Breast epithelium (tissue), 4 donors: Measurements from ENCODE around the gene TC2N. TPM values are rescaled to one million over a fixed set of nuclear protein-coding genes. Genes with fewer than 3 reads are reported as not detected.

Source experiments
- DNase-seq, 2 donors: peaks; one replicate each; pipeline ENCODE4 v3.0.0-alpha.2; 2019; ENCODE audit warnings: low spot score in 2 of 2
- H3K27ac ChIP-seq, 2 donors: fragments of 200-600 bp; sonication (generic) in 1 of 2; one replicate each; pipeline ENCODE4 v1.5.1; 2016 to 2019; ENCODE audit warnings: mild to moderate bottlenecking in 1 of 2
- H3K27me3 ChIP-seq, 2 donors: fragments of 200-600 bp; sonication (generic) in 1 of 2; one replicate each; pipeline versions ENCODE4 v1.5.1 to v1.6.0; 2017 to 2019; ENCODE audit warnings: control low read depth in 1 of 2, mild to moderate bottlenecking in 1 of 2
- H3K36me3 ChIP-seq: fragments of 200-600 bp; one replicate; pipeline ENCODE4 v1.5.1; 2019
- H3K4me1 ChIP-seq, 2 donors: fragments of 200-600 bp; sonication (generic); one replicate each; pipeline ENCODE4 v1.5.1; 2016 to 2019; ENCODE audit warnings: control low read depth in 1 of 2
- H3K4me3 ChIP-seq, 3 donors: fragments of 200-600 bp; sonication (generic); 1 replicate in 2 of 3; 2 replicates in 1 of 3; pipeline ENCODE4 v1.5.1; 2016 to 2019; ENCODE audit warnings: mild to moderate bottlenecking in 3 of 3, moderate library complexity in 2 of 3
- H3K9me3 ChIP-seq, 2 donors: fragments of 200-600 bp; sonication (generic) in 1 of 2; one replicate each; pipeline ENCODE4 v1.5.1; 2016 to 2019; ENCODE audit warnings: control low read depth in 1 of 2
- POLR2A ChIP-seq: fragments of 450-650 bp; IDR thresholded peaks from one replicate; pipeline ENCODE4 v1.6.1; 2016; ENCODE audit warnings: antibody characterized with exemption, mild to moderate bottlenecking, moderate library complexity
- POLR2AphosphoS5 ChIP-seq, 3 donors: sonication (generic); formaldehyde crosslinking; IDR thresholded peaks; one replicate each; pipeline ENCODE4 v1.6.1; 2017; ENCODE audit warnings: antibody characterized with exemption in 3 of 3
- intact Hi-C: fragments of 100-400 bp; cut with DNase I; formaldehyde crosslinking; loops from one replicate; pipeline ENCODE4 v1.15.1; 2023; ENCODE audit warnings: low total_unique reads
- total RNA-seq, 3 donors: library from RNA; depleted of rRNA; stranded (reverse); fragments of >200 nt; gene quantifications; one replicate each; pipeline ENCODE4 v1.1.0, GENCODE V29; 2016
- TF ChIP-seq, protein P1 (sequence below), 3 donors: fragments of 450-650 bp; IDR thresholded peaks; one replicate each; pipeline ENCODE4 v1.5.1; 2016 to 2017; ENCODE audit warnings: antibody characterized with exemption in 3 of 3, mild to moderate bottlenecking in 3 of 3, moderate library complexity in 3 of 3

The TC2N gene
- total RNA-seq, 3 donors from 2014 or later, result 36.6 to 169 (median 166) TPM

DNA sequence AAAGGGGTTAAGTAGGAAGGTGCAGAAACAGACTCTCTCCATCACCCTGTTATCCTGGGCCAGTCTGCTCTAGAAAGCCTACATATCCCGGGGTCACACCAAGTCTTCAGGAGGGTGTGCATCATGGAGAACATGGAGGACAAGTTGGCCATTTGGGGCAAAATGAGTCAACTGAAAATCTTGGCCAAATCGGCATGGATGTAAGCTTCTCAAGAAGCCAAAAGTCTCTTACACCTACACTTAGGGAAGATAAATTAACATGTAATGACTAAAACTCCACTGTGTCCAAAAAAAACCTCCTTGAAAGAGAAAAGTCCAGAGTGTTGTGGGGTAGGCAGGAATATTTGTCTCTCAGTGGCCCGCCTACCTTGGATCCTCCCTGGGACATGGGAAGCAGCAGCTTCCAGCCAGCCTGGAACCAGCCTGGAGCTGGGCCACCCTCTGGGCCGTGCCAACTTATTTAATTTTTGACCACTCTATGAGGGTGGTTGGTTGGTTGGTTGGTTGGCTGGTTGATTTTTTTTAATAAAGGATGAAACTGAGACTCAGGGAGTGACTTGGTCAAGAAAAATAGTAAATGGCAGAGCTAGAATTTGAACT lies 17.9 kb upstream of the TC2N start:
- Histone ChIP-seq H3K27ac (peak overlapping the region; percentile 72 to 86), H3K4me3 (no peak overlapping the region), H3K4me1 (peaks cover 9 to 16% of the 10 kb centered on the region in 2 donors), H3K27me3 (no peaks in the 10 kb centered on the region), H3K36me3 (no peaks in the 10 kb centered on the region), H3K9me3 (no peaks in the 10 kb centered on the region)
- no peak for TF ChIP-seq POLR2AphosphoS5 (IDR thresholded peaks at IDR 0.05)
- TF ChIP-seq POLR2A, result no peak
- TF ChIP-seq, protein P1, sequence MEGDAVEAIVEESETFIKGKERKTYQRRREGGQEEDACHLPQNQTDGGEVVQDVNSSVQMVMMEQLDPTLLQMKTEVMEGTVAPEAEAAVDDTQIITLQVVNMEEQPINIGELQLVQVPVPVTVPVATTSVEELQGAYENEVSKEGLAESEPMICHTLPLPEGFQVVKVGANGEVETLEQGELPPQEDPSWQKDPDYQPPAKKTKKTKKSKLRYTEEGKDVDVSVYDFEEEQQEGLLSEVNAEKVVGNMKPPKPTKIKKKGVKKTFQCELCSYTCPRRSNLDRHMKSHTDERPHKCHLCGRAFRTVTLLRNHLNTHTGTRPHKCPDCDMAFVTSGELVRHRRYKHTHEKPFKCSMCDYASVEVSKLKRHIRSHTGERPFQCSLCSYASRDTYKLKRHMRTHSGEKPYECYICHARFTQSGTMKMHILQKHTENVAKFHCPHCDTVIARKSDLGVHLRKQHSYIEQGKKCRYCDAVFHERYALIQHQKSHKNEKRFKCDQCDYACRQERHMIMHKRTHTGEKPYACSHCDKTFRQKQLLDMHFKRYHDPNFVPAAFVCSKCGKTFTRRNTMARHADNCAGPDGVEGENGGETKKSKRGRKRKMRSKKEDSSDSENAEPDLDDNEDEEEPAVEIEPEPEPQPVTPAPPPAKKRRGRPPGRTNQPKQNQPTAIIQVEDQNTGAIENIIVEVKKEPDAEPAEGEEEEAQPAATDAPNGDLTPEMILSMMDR (IDR thresholded peaks at IDR 0.05), result no peak
- intact Hi-C loops, result no loop called here
- no peak for DNase-seq

DNA sequence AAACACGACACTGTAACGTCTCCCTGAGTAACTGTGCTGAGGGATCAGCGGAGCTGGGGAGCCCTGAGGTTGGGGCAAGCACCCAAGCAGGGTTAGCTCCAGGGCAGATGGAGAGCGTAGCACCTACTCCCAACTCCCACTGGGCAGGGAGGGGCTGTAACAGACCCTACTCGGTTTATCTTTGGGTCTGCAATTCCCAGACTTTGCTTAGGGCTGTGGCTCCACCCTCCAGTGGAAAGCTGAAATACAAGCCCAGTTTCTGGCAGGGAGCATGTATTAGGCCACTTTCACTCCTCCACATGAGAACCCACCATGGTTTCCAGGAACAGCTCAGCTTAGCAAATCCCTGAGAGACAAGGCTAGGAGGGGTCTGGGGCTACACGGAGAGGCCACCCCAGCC lies 17.3 kb upstream of the TC2N start:
- DNase-seq, result no peak
- intact Hi-C loops, result no loop called here
- Histone ChIP-seq H3K9me3 (no peaks in the 10 kb centered on the region), H3K4me3 (no peak overlapping the region), H3K27ac (peak overlapping the region; percentile 72 to 86), H3K36me3 (no peaks in the 10 kb centered on the region), H3K27me3 (no peaks in the 10 kb centered on the region), H3K4me1 (peaks cover 9 to 11% of the 10 kb centered on the region in 2 donors)
- TF ChIP-seq, protein P1 (IDR thresholded peaks at IDR 0.05), result no peak
- TF ChIP-seq POLR2A (no peak), POLR2AphosphoS5 (IDR thresholded peaks at IDR 0.05) (no peak)

DNA sequence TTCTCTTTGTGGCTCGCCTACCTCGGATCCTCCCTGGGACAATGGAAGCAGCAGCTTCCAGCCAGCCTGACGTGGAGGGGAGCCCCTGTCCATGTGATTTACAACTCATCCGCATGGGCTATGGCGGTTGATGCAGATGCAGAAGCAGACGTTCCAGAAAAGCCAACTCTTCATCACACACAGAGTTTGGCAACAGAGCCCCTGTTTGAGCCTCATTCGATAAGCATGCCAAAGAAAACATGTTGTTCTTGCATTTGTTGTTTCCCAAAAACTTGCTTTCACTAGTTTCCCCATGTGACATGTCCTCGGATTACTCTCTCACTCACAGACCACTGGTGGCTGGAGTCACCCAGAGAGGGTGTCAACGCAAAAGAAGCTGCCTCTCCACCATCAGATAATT lies 16.4 kb upstream of the TC2N start:
- Histone ChIP-seq H3K36me3 (no peaks in the 10 kb centered on the region), H3K4me1 (peaks cover 2 to 3% of the 10 kb centered on the region in 2 donors), H3K4me3 (no peak overlapping the region), H3K9me3 (no peaks in the 10 kb centered on the region), H3K27ac (peak overlapping the region; percentile 72 to 86), H3K27me3 (no peaks in the 10 kb centered on the region)
- intact Hi-C loops, result no loop called here
- TF ChIP-seq, protein P1 (IDR thresholded peaks at IDR 0.05), result no peak
- TF ChIP-seq POLR2AphosphoS5 (IDR thresholded peaks at IDR 0.05), result peak in 2 of 3 donors; percentile 75 to 83
- DNase-seq, result no peak

DNA sequence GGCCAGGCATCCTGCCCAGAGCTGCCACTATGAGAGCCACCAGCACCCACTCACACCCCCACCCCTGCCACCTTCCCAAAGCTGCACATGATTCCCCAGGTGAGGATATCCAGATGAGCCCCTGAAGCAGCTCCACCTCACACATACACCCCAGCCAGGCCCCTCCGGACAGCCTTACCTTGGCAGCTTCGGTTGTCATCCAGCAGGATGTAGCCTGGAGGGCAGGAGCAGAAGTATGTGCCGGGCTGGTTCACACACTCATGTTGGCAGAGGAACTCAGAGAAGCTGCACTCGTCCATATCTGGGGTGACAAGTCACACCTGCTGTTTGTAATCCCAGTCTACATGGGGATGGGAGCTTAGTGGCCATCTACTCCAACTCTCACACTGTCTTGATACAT lies 15.4 kb upstream of the TC2N start:
- no peaks in the 10 kb centered on the region for H3K9me3 ChIP-seq
- intact Hi-C loops, result no loop called here
- H3K4me3 ChIP-seq, result peak overlapping the region in 1 of 3 donors; percentile 2
- H3K4me1 ChIP-seq, result peaks cover 0 to 3% of the 10 kb centered on the region in 2 donors
- H3K27me3 ChIP-seq, result no peaks in the 10 kb centered on the region
- TF ChIP-seq, protein P1 (IDR thresholded peaks at IDR 0.05), result no peak
- TF ChIP-seq POLR2AphosphoS5 (IDR thresholded peaks at IDR 0.05) (no peak), POLR2A (no peak)
- H3K27ac ChIP-seq, result peak overlapping the region; percentile 72 to 87
- no peak for DNase-seq
- H3K36me3 ChIP-seq, result no peaks in the 10 kb centered on the region

DNA sequence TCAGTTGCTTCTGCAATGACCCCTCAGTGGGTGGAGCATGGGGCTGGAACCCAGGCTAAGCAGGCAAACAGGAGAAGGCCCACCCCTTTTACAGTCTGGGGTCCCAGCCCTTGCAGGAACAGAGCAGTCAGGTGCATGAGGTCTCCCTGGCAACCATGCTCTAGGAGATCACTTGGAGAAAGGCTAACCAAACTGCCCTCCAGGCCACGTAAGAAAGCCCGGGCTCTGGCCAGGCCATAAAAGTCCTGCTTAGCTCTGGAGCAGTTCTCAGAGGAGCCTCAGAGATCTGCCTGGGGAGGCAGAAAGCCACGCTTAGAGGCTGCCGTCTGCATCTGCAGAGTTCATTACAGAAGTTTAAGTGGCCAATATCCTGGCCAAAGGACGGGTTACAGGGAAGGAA lies 15.0 kb upstream of the TC2N start:
- Histone ChIP-seq H3K36me3 (no peaks in the 10 kb centered on the region), H3K27ac (peak overlapping the region; percentile 72 to 87), H3K4me1 (peaks cover 0 to 3% of the 10 kb centered on the region in 2 donors), H3K27me3 (no peaks in the 10 kb centered on the region), H3K9me3 (no peaks in the 10 kb centered on the region), H3K4me3 (no peak overlapping the region)
- DNase-seq, result no peak
- TF ChIP-seq, protein P1 (IDR thresholded peaks at IDR 0.05), result no peak
- intact Hi-C loops, result no loop called here
